GM21825 (cell line): ENCODE measurements around the gene TRIOBP.

Source experiments
- ATAC-seq: cut with Tn5 transposase; IDR thresholded peaks from one replicate; pipeline ENCODE4 v1.9.1; 2021; ENCODE audit warnings: mild to moderate bottlenecking, moderate library complexity; ENCODE audit not compliant: unreplicated experiment

The TRIOBP gene

GRCh38 chr22:37664249-37665101, 32.4 kb upstream of the TRIOBP start:
- ATAC-seq = no peak

- ATAC-seq = no peak
Observed at GRCh38 chr22:37665487-37665886, 31.4 kb upstream of the TRIOBP start.

GRCh38 chr22:37669586-37669985, 27.3 kb upstream of the TRIOBP start:
- no peak for ATAC-seq

- ATAC-seq = no peak
Observed at GRCh38 chr22:37672206-37672919, 24.5 kb upstream of the TRIOBP start.

GRCh38 chr22:37672920-37673455, 23.9 kb upstream of the TRIOBP start:
- no peak for ATAC-seq

GRCh38 chr22:37674248-37674647, 22.6 kb upstream of the TRIOBP start:
- ATAC-seq = no peak

- peak; percentile 43 for ATAC-seq
Observed at GRCh38 chr22:37674951-37675929, 21.6 kb upstream of the TRIOBP start, which contains the start of gene LGALS1. Gene LGALS1, plus strand, starts transcription at chr22:37675636. Its CDS starts 67 bp downstream, at chr22:37675703.

GRCh38 chr22:37675930-37676735, 20.7 kb upstream of the TRIOBP start:
- no peak for ATAC-seq

- peak; percentile 35 for ATAC-seq
Observed at GRCh38 chr22:37676736-37677492, 19.9 kb upstream of the TRIOBP start.

- no peak for ATAC-seq
Observed at GRCh38 chr22:37677493-37677974, 19.3 kb upstream of the TRIOBP start.

- ATAC-seq = no peak
Observed at GRCh38 chr22:37678372-37678771, 18.5 kb upstream of the TRIOBP start.

GRCh38 chr22:37679670-37680069, 17.2 kb upstream of the TRIOBP start:
- ATAC-seq = no peak

- no peak for ATAC-seq
Observed at GRCh38 chr22:37680191-37680851, 16.5 kb upstream of the TRIOBP start.

- ATAC-seq = no peak
Observed at GRCh38 chr22:37681001-37681424, 15.8 kb upstream of the TRIOBP start.

GRCh38 chr22:37681556-37682049, 15.2 kb upstream of the TRIOBP start:
- no peak for ATAC-seq

GRCh38 chr22:37684803-37685615, 11.8 kb upstream of the TRIOBP start:
- no peak for ATAC-seq
